GM19193 (cell line): Measurements from ENCODE around the gene IL36A.

ENCODE experiments used
- POLR2A ChIP-seq: IDR thresholded peaks from 4 replicates; pipeline ENCODE4 v1.6.1; 2011; ENCODE audit not compliant: insufficient read depth, insufficient read length; ENCODE audit errors: extremely low read depth

IL36A gene

GRCh38 chr2:113057117-113057516 is 51.9 kb downstream of the IL36A start:
- TF ChIP-seq POLR2A = no peak
